Neural progenitor cell (in vitro differentiated cells): ENCODE data around the gene LAMC1. TPM values are rescaled to one million over a fixed set of nuclear protein-coding genes. Genes with fewer than 3 reads are reported as not detected.

Source experiments
- DNase-seq: peaks from one replicate; pipeline ENCODE4 v3.0.0-alpha.2; 2016; ENCODE audit warnings: low spot score
- H2AFZ ChIP-seq: fragments of 200-600 bp; sonication (generic); replicated peaks from 2 replicates; pipeline ENCODE4 v1.6.1; 2016; ENCODE audit warnings: antibody characterized with exemption
- H3F3A ChIP-seq: fragments of 200-600 bp; sonication (generic); 2 replicates; pipeline ENCODE4 v1.6.1; 2016; ENCODE audit warnings: antibody characterized with exemption, low read depth
- H3K27ac ChIP-seq: fragments of 200-600 bp; sonication (generic); 2 replicates; pipeline ENCODE4 v1.5.1; 2016; ENCODE audit warnings: mild to moderate bottlenecking
- H3K27me3 ChIP-seq: fragments of 200-600 bp; sonication (generic); 2 replicates; pipeline ENCODE4 v1.6.1; 2016; ENCODE audit warnings: mild to moderate bottlenecking, moderate library complexity
- H3K36me3 ChIP-seq: fragments of 200-600 bp; sonication (generic); 2 replicates; pipeline ENCODE4 v1.5.1; 2016
- H3K4me1 ChIP-seq: fragments of 200-600 bp; sonication (generic); 2 replicates; pipeline ENCODE4 v1.6.1; 2016; ENCODE audit warnings: mixed run types
- H3K4me2 ChIP-seq: fragments of 200-600 bp; sonication (generic); 2 replicates; pipeline ENCODE4 v1.6.1; 2016
- H3K4me3 ChIP-seq: fragments of 200-600 bp; sonication (generic); 2 replicates; pipeline ENCODE4 v1.5.1; 2016
- H3K79me2 ChIP-seq: fragments of 200-600 bp; sonication (generic); 2 replicates; pipeline ENCODE4 v1.6.1; 2016; ENCODE audit warnings: low read depth
- H3K9ac ChIP-seq: fragments of 200-600 bp; sonication (generic); 2 replicates; pipeline ENCODE4 v1.6.1; 2016
- H3K9me3 ChIP-seq: fragments of 200-600 bp; sonication (generic); 2 replicates; pipeline ENCODE4 v1.5.1; 2016; ENCODE audit warnings: low read depth
- H4K20me1 ChIP-seq: fragments of 200-600 bp; sonication (generic); 2 replicates; pipeline ENCODE4 v1.6.1; 2016; ENCODE audit warnings: low read depth
- H3K27ac Mint-ChIP-seq: 3 replicates; pipeline ENCODE4 v1.8.0; 2021; ENCODE audit warnings: mixed read lengths
- H3K27me3 Mint-ChIP-seq: 2 replicates; pipeline ENCODE4 v1.8.0; 2022; ENCODE audit warnings: low read depth, mild to moderate bottlenecking, inconsistent platforms, moderate library complexity, mixed read lengths; ENCODE audit not compliant: insufficient read depth
- H3K36me3 Mint-ChIP-seq: 3 replicates; pipeline ENCODE4 v1.8.0; 2021; ENCODE audit warnings: mixed read lengths
- H3K4me1 Mint-ChIP-seq: 3 replicates; pipeline ENCODE4 v1.8.0; 2021; ENCODE audit warnings: mixed read lengths
- H3K4me3 Mint-ChIP-seq: 3 replicates; pipeline ENCODE4 v1.8.0; 2021; ENCODE audit warnings: mild to moderate bottlenecking, moderate library complexity, mixed read lengths
- H3K9me3 Mint-ChIP-seq: 3 replicates; pipeline ENCODE4 v1.8.0; 2020; ENCODE audit warnings: mixed read lengths
- EZH2 ChIP-seq: fragments of 200-600 bp; sonication (generic); IDR thresholded peaks from 2 replicates; pipeline ENCODE4 v1.6.1; 2017; ENCODE audit warnings: antibody characterized with exemption, mild to moderate bottlenecking, moderate library complexity
- EZH2phosphoT487 ChIP-seq: fragments of 200-600 bp; sonication (generic); IDR thresholded peaks from 2 replicates; pipeline ENCODE4 v1.6.1; 2017; ENCODE audit warnings: antibody characterized with exemption
- total RNA-seq: library from RNA; depleted of rRNA; stranded (reverse); fragments of >200 nt; gene quantifications from 2 replicates; pipeline ENCODE4 v1.2.3, GENCODE V29; 2015; ENCODE audit warnings: low replicate concordance
- TF ChIP-seq, protein P1 (sequence below): fragments of 200-600 bp; sonication (generic); IDR thresholded peaks from 2 replicates; pipeline ENCODE4 v1.5.1; 2017; ENCODE audit warnings: antibody characterized with exemption, mild to moderate bottlenecking

LAMC1 gene
- total RNA-seq, 1 donor from 2014 or later = 90.2 TPM

DNA sequence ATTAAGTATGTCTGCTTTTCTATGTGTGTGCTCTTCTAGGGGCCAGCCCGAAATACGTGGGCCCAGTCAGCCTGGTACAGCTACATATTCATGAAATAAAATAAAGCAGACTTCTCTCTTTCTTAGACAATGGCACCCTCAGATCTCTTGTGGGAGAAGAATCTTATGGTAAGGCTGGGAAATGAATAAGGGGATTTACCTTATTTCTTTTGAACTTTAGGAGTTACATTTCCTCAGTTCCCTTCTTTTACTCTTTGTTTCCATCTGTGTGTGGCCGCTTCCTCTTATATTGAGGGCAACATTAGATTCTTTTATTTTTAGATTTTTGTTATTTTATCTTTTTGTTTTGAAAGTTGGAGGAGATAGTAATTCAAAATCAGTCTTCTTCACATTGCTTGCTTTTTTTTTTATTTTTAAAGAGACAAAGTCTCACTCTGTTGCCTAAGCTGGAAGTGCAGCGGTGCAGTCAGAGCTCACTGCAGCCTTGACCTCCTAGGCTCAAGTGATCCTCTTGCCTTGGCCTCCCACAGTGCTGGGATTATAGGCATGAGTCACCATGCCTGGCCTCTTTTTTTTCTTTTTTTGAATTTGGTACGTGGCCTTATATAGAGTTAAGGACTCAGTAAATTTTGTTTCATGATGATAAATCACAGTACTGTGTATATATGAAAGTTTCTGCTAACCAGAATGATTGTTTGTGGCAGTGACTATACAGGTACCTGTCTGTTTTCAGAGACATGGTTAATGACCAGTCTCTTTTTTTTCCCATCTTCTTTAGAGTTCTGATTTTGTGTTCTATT lies 9.1 kb downstream of the LAMC1 start:
- Histone ChIP-seq H3K4me3 (no peak overlapping the region), H3K4me1 (peaks cover 26% of the 10 kb centered on the region), H3K27ac (no peak overlapping the region), H3K27me3 (no peaks in the 10 kb centered on the region), H3K9me3 (no peaks in the 10 kb centered on the region), H3K9ac (no peak overlapping the region), H3K79me2 (peaks cover 59% of the 10 kb centered on the region), H3F3A (peaks cover 20% of the 10 kb centered on the region), H4K20me1 (peaks cover 4% of the 10 kb centered on the region), H3K4me2 (no peak overlapping the region), H2AFZ (no peak overlapping the region), H3K36me3 (no peaks in the 10 kb centered on the region)
- no peak for TF ChIP-seq EZH2
- TF ChIP-seq EZH2phosphoT487 = no peak
- TF ChIP-seq, protein P1, sequence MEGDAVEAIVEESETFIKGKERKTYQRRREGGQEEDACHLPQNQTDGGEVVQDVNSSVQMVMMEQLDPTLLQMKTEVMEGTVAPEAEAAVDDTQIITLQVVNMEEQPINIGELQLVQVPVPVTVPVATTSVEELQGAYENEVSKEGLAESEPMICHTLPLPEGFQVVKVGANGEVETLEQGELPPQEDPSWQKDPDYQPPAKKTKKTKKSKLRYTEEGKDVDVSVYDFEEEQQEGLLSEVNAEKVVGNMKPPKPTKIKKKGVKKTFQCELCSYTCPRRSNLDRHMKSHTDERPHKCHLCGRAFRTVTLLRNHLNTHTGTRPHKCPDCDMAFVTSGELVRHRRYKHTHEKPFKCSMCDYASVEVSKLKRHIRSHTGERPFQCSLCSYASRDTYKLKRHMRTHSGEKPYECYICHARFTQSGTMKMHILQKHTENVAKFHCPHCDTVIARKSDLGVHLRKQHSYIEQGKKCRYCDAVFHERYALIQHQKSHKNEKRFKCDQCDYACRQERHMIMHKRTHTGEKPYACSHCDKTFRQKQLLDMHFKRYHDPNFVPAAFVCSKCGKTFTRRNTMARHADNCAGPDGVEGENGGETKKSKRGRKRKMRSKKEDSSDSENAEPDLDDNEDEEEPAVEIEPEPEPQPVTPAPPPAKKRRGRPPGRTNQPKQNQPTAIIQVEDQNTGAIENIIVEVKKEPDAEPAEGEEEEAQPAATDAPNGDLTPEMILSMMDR = no peak
- Mint-ChIP-seq H3K27me3 (no peaks in the 10 kb centered on the region), H3K4me1 (peaks cover 77% of the 10 kb centered on the region), H3K36me3 (peaks cover 13% of the 10 kb centered on the region), H3K9me3 (peaks cover 2% of the 10 kb centered on the region), H3K4me3 (peak overlapping the region; percentile 65), H3K27ac (peak overlapping the region; percentile 92)
- DNase-seq = no peak

DNA sequence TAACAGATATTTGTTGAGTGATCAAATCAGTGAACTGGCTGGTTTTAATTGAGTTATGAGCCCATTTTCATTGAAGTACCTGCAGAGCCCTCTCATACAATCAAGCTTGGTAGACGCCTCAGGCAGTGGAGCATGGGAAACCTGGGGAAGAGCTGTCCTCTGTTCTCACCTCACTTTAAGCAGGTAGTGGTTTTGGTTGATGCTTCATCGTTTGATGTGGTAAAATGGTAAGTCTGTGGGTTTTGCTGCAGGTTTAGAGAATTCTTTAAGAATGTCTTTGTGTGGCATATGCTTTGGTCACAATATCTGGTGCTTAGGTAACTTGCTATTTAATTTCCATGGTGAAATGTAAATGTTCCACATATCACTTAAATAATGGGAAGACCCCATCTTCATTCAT lies 10.0 kb downstream of the LAMC1 start:
- Histone ChIP-seq H3K27me3 (no peaks in the 10 kb centered on the region), H3K9ac (no peak overlapping the region), H3K4me1 (peaks cover 21% of the 10 kb centered on the region), H3K79me2 (peaks cover 59% of the 10 kb centered on the region), H4K20me1 (peaks cover 4% of the 10 kb centered on the region), H3K9me3 (no peaks in the 10 kb centered on the region), H3K36me3 (no peaks in the 10 kb centered on the region), H3K4me3 (no peak overlapping the region), H3K4me2 (no peak overlapping the region), H2AFZ (no peak overlapping the region), H3K27ac (no peak overlapping the region), H3F3A (peaks cover 20% of the 10 kb centered on the region)
- H3K27ac Mint-ChIP-seq = peak overlapping the region; percentile 80
- TF ChIP-seq, protein P1 = no peak
- TF ChIP-seq EZH2 (no peak), EZH2phosphoT487 (no peak)
- no peaks in the 10 kb centered on the region for H3K27me3 Mint-ChIP-seq
- no peak for DNase-seq
- peaks cover 2% of the 10 kb centered on the region for H3K9me3 Mint-ChIP-seq
- H3K4me1 Mint-ChIP-seq = peaks cover 74% of the 10 kb centered on the region
- peaks cover 13% of the 10 kb centered on the region for H3K36me3 Mint-ChIP-seq
- no peak overlapping the region for H3K4me3 Mint-ChIP-seq

DNA sequence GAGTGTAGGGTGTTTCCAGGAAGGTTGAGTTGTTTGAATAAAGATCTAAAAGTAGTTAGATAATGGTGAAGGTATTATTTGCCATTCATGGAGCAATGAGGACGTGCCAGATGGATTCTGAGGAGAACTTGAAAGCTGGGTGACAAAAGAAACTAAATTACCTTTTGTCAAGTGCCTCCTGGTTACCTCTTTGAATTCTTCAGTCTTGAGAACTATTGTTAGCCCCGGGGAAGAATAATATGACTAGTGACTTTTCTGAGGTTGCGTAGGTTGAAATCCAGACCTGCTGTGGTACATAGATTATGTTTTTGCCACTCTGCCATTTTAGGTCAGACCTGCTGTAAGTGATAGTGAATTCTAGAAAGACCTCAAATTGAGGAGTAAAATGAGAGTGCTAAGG lies 11.5 kb downstream of the LAMC1 start:
- Histone ChIP-seq H3K9ac (no peak overlapping the region), H3F3A (peaks cover 20% of the 10 kb centered on the region), H3K27me3 (no peaks in the 10 kb centered on the region), H3K36me3 (no peaks in the 10 kb centered on the region), H3K9me3 (no peaks in the 10 kb centered on the region), H3K4me1 (peaks cover 30% of the 10 kb centered on the region), H3K27ac (no peak overlapping the region), H3K4me2 (no peak overlapping the region), H3K4me3 (no peak overlapping the region), H3K79me2 (peaks cover 65% of the 10 kb centered on the region), H4K20me1 (peaks cover 4% of the 10 kb centered on the region), H2AFZ (no peak overlapping the region)
- Mint-ChIP-seq H3K4me1 (peaks cover 73% of the 10 kb centered on the region), H3K27ac (peak overlapping the region; percentile 58), H3K36me3 (peaks cover 13% of the 10 kb centered on the region), H3K27me3 (no peaks in the 10 kb centered on the region), H3K9me3 (peaks cover 2% of the 10 kb centered on the region), H3K4me3 (no peak overlapping the region)
- no peak for DNase-seq
- no peak for TF ChIP-seq EZH2
- TF ChIP-seq EZH2phosphoT487 = no peak
- TF ChIP-seq, protein P1 = no peak
